GM19372 (cell line): ENCODE results near the gene MYH16.
"Not testable (repeated sequence)": the region's sequence is repeated elsewhere in the genome, so short reads cannot be mapped to it uniquely, and the experiment has no call there.

Experiments
- ATAC-seq: cut with Tn5 transposase; IDR thresholded peaks from one replicate; pipeline ENCODE4 v1.9.1; 2021; ENCODE audit warnings: mild to moderate bottlenecking, low read depth, moderate library complexity; ENCODE audit not compliant: unreplicated experiment

The MYH16 gene

GRCh38 chr7:99340659-99341058, 68.0 kb downstream of the MYH16 start:
- no peak for ATAC-seq

DNA sequence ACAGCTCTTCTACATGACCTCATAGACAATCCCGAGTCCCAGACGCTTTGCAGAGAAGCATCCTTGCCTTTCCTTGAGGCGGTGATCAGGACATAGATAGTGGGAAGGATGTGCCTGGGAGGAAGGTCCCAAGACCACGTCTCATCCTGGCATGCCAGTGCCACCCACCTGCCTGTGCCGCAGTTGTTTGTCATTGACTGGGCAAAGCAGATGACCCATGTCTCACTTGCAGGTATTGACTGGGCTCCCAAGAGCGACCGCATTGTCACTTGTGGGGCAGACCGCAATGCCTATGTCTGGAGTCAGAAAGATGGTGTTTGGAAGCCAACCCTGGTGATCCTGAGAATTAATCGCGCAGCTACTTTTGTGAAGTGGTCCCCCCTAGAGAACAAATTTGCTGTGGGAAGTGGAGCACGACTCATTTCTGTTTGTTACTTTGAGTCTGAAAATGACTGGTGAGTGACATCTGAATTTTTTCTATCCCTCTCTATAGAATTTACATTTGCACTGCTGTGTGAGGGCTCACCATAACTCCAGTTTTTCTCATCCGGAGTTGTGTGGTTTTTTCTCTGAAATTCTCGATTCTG, 71.5 kb downstream of the MYH16 start:
- no peak for ATAC-seq

GRCh38 chr7:99350641-99351040, 78.0 kb downstream of the MYH16 start:
- ATAC-seq, result not testable (repeated sequence)

DNA sequence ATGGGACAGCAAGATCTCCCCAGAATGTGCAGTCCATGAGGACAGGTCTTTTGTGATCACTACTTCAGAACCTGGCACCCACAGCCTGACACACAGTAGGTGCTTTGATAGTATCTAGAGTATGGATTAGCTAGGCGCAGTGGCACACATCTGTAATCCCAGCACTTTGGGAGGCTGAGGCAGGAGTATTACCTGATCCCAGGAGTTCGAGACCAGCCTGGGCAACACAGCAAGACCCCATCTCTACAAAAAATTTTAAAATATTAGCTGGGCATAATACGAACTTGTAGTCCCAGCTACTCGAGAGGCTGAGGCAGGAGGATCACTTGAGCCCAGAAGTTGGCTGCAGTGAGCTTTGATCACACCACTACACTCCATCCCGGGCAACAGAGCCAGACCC, 79.6 kb downstream of the MYH16 start:
- ATAC-seq, result no peak

- no peak for ATAC-seq
Measured at GRCh38 chr7:99355098-99355497, 82.5 kb downstream of the MYH16 start.

GRCh38 chr7:99357701-99358490, 85.3 kb downstream of the MYH16 start:
- no peak for ATAC-seq

- not testable (repeated sequence) for ATAC-seq
Measured at GRCh38 chr7:99358521-99358920, 85.9 kb downstream of the MYH16 start.

DNA sequence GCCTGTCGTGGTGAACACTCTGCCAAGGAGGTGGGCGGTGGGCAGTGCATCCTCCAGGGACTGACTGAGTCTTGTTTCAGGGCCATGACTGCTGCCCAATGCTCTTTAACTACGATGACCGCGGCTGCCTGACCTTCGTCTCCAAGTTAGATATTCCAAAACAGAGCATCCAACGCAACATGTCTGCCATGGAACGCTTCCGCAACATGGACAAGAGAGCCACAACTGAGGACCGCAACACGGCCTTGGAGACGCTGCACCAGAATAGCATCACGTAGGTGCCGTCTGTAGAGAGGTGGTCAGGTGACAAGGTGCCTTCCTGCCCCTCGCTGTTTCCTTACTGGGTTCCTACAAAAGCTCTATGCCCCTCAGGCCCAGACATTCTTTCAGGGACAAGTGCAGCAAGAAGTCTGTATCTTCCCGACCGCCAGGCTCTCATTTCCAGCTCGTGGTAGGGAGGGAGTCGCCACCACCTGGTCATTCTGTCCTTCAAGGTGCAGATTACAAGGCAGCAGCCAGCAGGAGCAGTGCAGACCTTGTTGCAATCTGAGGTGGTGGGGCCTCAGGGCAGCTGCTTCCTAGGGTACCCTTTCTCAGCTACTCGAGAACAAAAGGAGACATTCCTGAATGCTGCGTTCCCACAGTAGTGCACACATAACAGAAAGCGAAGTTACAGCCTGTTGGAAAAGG, 87.0 kb downstream of the MYH16 start:
- no peak for ATAC-seq
